GM19035 (cell line): ENCODE measurements around the gene IP6K3.

Experiments used
- ATAC-seq: cut with Tn5 transposase; IDR thresholded peaks from one replicate; pipeline ENCODE4 v1.9.1; 2021; ENCODE audit not compliant: unreplicated experiment

The IP6K3 gene

DNA sequence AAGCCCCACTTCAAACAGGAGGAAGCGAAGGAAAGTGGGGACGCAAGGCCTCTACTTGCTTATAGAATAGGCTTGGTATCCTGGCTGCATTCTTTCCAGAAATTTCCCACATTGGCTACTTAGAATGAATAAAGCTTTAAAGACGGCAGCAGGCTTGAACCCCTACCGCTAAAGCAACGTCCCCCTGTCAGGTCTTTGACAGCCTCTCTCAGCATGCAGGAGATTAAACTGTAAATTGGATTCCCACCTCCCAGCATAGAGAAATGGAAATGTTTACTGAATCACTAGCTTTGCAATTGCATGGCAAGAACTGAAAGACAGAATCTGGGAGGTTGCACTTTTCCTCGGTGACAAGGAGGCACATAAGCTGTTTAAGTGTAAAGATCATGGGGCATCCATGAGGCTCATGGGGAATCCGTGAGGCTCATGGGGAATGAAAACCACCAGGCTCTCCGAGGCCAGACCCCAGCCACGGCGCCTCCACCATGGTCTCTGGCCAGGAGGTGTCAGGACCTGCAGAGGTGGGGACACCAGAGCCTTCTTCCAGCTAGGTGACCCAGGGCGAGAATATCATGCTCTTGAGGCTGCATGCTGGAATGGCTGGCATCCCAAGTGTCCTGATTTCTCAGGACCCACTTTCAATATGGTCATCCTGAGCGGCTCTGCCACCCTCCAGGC is 31.9 kb upstream of the IP6K3 start:
- ATAC-seq: no peak

DNA sequence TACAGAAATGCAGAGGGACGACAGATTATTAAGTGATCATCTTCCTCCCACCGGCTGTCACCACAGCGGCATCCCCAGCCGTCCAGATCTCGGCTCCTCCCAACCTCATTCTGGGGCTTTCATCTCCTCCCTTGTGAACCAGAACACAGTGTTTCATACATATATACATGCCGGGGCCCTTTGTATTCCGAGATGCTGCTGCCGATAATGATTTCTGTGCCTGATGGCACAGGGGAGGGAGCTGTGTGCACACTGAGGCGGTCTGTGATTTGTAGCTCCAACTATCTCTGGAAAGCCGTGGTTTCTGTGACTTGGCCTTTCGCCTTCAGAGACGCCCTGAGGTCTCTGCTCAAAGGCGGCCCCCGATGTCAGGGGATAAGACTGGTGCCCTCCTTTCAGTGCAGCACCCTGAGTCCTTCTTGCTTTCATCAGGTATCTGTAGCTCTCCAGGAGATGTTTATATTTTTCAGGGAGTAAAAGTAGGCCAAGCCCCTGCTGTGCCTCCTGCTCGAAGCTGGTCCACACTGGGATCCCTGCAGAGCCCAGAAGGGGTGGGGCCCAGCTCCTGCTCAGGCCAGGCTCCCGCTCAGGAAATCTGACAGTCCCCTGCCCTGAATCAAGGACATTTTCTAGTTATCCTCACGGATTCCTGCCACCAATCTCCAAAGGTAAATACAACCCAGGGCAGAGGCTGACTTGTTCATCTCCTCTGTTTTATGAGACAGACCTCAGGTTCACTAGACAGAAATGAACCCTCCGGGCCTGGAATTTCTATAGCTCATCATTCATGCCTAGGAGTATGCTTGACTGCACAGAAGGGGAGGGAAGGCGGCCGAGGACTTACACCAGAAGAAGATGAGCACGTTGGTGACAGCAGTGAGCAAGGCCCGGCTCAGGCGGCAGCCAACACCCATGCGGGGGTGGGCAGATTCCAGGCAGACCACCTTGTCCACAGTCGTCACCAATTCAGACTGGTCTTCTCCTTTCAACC is 31.0 kb upstream of the IP6K3 start:
- ATAC-seq: no peak

GRCh38 chr6:33776764-33777163 is 30.1 kb upstream of the IP6K3 start:
- no peak for ATAC-seq

DNA sequence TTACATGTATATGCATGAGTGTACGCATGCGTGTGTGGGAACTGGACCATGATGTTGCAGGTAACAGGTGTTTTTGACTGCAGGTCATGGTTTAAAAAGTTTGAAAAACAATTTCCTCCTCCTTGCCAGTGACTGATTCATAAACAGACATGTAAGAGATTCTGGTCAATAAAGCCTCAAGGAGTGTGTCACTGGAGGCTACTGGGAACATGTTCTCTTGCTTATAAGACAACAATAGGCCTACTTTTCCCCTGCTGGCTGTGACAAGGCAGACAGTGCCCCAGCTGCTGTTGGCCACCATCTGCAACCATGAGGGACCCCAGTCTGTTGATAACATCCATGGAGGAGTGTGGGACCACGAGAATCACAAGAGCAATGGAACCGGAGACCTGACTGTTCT is 29.5 kb upstream of the IP6K3 start:
- ATAC-seq: no peak

DNA sequence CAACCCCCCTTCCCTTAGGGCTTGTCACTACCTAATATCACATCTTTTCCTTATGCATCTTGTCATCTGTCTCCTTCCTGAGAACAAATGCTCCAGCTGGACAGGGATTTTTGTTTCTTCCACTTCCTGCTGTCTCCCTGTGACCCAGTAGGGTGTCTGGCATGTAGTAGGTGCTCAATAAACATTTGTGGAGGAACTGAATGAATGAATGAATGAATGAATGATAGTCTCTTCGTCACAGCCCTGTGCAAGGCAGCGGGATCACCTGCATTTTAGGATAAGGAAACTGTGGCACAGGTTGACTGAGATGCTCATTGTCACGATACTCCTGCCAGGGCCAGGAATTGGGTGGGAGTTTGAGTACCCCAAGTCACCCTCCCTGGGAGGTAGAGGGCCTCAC is 28.1 kb upstream of the IP6K3 start:
- ATAC-seq: no peak

- no peak for ATAC-seq
Observed at GRCh38 chr6:33772902-33773472, 26.3 kb upstream of the IP6K3 start.

DNA sequence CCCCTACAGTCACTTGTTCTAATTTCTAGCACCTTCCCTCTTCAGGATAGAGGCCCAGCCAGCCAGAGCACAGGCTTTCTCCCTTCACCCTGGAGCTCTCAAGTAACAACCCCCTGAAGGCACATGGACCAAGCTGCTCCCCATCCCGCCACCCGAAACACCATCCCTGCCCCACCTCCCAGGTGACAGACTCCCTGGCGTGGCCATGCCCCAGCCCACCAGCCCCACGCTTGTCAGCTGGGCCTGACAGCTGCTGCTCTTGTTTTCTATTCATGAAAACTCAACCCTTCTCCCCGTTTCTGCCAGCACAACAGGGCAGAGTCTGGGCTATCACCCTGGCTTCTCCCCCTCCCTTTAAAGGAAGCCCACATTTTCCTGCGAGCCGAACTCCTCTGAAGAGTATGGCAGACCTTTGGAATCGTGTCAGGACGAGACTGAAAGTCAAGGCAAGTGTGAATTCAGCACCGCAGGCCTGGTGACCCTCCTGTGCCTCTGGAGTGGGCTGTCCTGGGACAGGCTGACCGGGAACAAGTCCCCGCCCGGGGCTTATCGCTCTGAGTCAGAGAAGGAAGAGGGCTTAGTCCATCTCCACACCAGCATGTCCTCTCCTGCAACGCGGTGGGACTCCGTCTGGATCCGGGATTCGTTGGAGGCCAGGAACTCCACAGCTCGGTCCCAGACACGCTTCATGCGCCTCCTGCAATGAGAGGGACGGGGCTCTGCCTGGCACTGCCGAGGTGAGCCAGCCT is 25.6 kb upstream of the IP6K3 start:
- ATAC-seq: no peak

GRCh38 chr6:33771146-33772081 is 24.7 kb upstream of the IP6K3 start:
- ATAC-seq: no peak

DNA sequence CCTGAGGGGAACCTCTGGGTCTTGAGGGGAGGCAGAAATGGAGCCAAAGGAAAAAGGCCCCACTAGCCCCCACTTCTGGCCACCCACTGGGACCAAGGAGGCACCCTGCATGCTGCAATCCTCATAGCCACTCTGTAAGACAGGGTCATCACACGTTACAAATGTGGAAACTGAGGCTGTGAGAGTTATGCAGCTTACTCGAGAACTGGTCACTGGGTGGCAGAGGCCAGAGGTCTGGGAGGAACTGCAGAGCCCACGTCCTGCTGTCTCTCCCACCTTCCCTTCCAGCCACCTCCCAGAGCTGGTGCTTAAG is 24.1 kb upstream of the IP6K3 start:
- no peak for ATAC-seq

GRCh38 chr6:33770124-33770832 is 23.6 kb upstream of the IP6K3 start:
- ATAC-seq: no peak

GRCh38 chr6:33769248-33769821 is 22.6 kb upstream of the IP6K3 start:
- ATAC-seq: no peak

GRCh38 chr6:33768644-33769120 is 22.0 kb upstream of the IP6K3 start:
- ATAC-seq: no peak

DNA sequence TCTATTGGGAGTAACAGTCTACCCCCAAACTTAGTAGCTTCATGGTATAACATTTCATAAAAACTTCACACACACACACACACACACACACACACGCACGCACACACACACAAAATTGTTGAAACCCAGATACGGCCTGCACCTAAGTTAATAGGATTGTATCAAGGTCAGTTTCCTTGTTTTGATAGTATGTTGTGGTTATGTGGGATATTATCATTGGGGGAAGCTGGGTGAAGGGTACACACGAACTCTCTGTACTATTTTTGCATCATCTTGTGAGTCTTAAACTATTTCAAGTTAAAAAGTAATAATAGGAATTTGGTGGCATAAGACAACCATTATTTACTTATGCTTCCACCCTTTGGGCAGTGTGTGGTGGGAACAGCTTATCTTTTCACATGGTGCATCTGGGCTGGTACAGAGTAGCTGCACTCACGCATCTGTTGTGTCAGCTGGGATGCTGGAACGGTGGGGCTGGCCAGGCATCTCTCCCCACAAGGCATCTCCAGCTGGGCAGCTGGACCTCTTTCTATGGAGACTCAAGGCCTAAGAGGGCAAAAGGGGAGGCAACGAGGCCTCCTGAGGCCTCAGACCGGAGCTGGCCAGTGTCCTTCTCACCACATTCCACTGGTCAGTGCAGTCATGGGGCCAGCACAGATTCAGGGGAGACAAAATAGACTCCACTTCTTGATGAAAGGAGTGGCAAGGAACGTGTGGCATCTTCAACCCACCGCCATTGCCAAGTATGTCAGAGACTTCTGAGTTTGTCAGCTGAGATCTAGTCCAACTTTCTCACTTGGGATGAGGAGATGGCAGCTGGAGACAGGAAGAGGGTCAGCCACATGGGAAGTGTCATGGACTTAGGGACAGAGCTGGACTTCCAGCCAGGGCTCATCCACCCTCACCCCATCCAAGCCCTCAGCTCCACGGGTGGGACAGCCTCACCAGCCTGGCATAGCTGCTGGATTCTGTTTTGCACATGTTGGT is 20.5 kb upstream of the IP6K3 start:
- no peak for ATAC-seq

DNA sequence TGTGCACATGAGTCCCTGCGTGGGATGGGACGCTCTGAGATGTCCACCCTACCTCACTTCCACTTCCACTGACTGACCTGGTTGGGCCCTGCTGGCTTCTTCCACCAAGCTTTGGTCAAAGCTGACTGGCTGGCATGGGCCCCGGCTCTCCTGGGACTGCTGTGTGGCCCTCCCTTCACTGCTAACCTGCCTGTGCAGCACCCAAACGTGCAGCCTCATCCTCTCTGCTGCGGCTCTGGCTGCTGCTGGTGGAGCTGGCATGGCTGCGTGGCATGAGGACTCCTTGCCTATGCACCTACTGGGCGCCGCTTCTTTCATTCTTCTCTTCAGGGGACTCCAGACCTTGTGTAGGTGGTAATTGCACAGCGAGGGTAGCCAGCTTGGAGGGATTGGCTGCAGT is 18.7 kb upstream of the IP6K3 start:
- no peak for ATAC-seq

GRCh38 chr6:33764036-33764435 is 17.3 kb upstream of the IP6K3 start:
- ATAC-seq: no peak

- no peak for ATAC-seq
Observed at GRCh38 chr6:33763483-33763882, 16.8 kb upstream of the IP6K3 start.

DNA sequence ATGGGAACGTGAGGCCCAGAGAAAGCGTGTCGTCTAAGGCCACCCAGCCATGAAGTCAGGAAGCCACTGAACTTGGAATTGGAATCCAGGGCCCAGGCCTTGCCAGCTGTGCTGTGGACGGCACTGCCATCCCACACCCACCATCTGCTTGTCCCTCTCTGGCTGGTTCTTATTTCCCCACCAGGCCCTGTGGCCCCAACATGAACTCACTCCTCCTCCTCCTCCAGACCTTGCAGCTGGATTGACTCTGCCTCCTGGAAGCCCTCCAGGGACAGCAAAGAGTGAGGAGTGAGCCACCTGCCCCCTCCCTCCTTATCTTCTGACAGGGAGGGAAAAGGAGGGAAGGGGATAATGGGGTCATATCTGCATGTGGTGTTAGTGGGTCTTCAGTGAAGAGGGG is 16.0 kb upstream of the IP6K3 start:
- ATAC-seq: no peak
